SW 1271 (cell line): Measurements from ENCODE around the gene MSL3.

Experiments used
- DNase-seq, 2 experiments: peaks; one replicate each; lab custom pipeline; 2025; lab: John Stamatoyannopoulos, UW

Gene MSL3

DNA sequence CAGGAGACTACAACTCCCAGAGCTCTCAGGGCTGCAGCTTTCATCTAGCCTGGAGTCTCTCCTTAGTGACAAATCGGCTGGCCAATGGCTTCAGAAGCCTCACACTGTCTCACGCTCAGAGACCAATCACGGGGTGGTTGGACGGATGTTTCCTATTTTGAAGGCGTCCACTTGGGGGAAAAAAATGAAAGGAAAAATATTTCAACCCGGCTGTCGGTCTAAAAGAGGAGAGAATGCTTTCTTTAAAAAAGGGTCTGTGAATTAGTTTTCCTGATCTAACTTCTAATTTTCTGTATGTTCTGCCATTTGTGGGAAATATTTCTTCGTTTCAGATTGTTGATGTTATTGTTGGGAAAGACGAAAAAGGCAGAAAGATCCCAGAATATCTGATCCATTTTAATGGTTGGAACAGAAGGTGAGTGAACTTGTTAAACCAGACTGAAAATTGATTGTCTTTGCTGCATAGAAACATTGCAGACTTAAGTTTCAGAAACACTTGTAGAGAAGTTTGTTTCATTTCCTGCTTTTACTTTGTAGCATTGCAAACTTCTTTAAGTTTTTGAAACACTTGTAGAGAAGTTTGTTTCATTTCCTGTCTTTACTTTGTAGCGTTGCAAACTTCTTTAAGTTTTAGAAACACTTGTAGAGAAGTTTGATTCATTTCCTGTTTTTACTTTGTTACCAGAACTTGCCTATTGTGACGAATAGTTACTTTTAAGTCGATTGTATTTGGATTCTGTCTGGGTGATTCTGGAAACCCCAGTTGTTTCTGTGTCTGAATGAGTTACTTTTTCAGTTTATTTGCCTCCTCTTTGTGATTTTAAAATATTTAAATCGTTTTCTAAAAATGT, 1.6 kb downstream of the MSL3 start:
- DNase-seq: peak; percentile 8 to 75

GRCh38 chrX:11760958-11761357, 2.9 kb downstream of the MSL3 start:
- no peak for DNase-seq

DNA sequence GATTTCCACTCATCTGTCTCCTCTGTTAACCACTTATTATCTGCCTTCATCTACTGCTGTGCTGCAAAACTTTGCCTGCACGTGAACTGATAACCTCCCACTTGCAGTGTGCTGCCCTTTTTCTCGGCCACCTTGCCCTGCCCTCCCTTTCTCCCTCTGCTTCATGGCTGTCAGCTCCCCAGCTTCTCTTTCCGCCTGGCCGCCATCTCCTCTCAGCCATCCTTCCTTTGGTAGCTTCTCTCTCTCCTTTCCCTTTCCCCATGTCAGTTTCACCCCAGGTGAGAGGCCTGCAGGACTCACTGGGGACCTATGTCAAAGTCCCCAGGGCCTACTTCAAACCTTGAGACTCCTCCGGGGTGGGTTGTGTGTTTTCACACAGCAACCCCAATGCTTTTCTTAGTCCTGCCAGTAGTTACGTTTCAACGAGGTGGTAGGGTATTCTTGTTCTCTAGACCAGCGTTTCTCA, 6.6 kb downstream of the MSL3 start:
- DNase-seq: no peak

- no peak for DNase-seq
These were observed 7.4 kb downstream of the MSL3 start for GRCh38 chrX:11765449-11765848.

DNA sequence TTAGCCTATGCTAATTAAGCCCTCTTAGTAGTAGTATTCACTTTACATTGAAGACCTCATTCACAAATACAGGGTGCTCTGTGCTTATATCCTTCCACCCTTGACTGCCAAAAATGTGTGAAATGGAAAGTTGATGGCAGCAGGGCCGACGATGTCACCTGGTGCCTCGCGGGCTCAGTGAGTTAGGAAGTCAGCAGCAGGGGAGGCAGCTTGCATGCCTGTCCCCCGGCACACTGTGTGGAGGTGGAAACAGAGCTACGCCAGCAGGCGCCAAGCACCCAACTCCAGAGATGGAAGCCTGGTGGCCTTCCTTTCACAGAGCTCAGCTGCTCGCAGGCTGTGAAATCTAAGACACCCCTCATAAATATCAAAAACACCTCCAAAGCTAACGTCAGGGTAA, 8.4 kb downstream of the MSL3 start:
- no peak for DNase-seq

DNA sequence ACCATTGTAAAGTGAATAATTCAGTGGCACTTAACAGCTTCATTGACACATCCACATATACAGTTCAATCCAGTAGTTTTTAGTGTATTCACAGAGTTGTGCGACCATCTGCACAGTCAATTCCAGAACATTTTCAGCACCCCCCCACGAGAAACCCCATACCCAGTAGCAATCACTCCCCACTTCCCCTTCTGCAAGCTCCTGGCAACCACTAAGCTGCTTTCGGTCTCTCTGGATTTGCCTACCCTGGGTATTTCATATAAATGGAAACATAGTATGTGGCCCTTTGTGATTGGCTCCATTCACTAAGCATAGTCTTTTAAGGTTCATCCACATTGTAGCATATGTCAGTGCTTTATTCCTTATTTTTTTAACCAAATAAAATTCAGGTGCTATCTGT, 10.0 kb downstream of the MSL3 start:
- DNase-seq: no peak

- DNase-seq: peak in 1 of 2 experiments; percentile 39
These were observed 12.3 kb downstream of the MSL3 start for GRCh38 chrX:11770320-11770719.

DNA sequence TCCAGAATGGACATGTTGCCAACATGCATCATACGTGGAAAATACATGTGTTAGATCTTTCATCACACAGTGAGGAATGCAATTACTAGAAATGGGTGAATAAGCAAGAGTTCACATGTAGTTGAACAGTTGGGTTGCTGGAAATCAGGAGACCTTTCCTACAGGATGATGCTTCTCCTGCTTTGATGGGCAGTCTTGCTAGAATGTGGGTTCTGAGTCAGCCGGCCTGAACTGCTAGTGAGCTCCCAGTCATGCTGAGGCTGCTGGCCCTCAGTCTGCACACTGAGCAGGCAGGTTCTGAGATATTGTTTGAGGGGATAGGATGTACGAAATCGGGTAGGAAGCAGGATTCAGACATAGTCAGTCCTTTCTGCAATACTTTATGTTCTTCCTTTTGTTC, 20.2 kb downstream of the MSL3 start:
- no peak for DNase-seq

- DNase-seq: no peak
These were observed 23.1 kb downstream of the MSL3 start for GRCh38 chrX:11781133-11781532.

GRCh38 chrX:11781734-11782370, 23.8 kb downstream of the MSL3 start:
- no peak for DNase-seq

GRCh38 chrX:11784543-11784942, 26.5 kb downstream of the MSL3 start:
- no peak for DNase-seq

DNA sequence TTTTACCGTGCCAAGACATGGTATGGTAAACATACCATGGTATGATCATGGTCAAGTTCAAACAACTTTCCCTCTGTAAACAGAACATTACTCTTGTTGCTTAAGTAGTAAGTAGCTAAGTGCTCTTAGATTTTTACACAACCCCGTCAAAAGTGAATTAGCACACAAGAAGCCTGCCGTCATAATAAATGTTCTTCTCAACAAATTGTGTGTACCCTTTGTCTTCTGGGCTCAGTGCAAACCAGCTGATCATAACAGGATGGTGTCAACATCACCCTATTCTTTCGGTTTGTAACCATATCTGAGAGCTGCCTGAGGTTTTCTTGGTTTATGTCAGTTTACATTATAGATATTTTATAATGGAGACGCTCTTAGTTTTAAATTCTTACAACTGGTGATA, 28.8 kb downstream of the MSL3 start:
- no peak for DNase-seq

DNA sequence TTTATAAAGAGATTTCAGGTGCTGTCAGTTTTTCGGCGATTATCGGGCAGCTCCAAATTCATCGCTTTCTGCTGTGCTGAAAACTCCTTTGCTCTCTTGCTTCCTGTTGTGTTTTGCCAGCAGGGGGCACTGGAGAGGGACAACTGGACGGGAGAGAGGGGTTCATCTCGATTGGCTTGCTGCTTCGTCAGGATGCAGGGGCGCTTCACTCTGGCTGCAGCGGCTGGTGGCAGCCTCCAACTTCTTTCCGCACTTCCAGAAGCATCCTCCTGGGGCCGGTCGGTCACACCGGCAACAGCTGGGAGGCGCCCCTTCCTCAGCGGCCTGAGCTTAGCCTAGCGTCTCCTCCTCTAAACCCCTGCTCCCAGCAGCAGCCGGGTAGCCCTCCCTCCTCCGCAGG, 29.5 kb downstream of the MSL3 start:
- DNase-seq: no peak

GRCh38 chrX:11789809-11790208, 31.8 kb downstream of the MSL3 start:
- no peak for DNase-seq

DNA sequence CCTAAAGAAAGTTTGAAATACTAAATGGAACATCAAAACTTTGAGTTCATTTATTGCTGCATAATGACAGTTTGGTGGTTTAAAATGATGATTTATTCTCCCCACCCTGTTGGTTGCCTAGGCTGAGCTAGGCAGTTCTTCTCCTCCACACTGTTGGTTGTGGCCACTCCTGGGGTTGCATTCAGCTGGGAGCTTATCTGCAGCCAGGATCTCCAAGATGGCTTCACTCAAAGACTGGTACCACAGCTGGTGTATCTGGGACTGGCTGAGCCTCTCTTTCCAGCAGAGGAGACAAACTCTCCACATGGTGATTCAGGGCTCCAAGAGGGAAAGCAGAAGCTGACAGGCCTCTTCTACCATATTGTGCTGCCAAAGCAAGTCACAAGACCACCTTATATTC, 33.1 kb downstream of the MSL3 start:
- no peak for DNase-seq

GRCh38 chrX:11791537-11791936, 33.5 kb downstream of the MSL3 start:
- DNase-seq: no peak

DNA sequence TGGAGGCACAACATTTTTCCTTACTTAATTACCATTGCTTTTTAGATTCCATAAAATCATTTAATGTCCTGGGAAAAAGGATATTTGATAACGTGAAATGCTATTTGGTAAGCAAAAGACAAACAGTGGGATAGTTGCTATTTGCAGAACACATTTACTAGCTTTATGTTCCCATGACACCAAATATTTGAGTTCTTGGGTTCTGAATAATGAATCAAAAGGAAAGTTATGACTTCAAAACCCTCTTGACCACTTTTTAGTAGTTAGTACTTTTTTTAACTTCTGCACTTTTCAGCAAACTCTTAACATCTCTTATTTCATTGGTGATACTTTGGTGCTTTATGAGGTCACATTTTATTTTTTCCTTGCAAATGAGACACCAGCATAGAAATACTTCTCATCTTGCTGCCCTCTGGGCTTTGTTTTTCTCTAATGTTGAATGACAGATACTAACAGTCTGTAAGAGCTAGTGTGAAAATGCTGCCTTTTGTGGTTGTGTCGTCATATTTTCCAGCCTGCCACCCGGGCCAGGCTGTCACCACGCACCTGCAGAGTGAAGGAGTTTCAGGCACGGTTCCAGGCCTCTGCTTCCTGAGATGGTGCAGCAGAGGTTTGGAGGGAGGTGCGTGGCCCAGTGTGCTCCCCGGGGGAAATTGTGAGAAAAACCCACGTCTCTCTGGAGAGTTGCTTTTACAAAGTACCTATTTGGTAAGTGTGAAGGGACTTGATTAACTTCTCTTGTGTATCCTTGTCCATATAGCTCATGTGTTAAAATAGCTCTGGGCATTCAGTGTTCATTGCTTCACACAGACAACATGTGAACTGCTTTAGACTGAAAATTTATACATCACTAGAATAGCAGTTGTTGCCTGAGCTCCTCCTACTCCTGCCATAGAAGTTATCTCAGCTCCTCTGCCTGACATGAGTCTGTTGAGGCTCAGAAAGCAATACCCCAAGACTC, 34.7 kb downstream of the MSL3 start:
- DNase-seq: no peak

- no peak for DNase-seq
These were observed 35.7 kb downstream of the MSL3 start for GRCh38 chrX:11793734-11794133.

DNA sequence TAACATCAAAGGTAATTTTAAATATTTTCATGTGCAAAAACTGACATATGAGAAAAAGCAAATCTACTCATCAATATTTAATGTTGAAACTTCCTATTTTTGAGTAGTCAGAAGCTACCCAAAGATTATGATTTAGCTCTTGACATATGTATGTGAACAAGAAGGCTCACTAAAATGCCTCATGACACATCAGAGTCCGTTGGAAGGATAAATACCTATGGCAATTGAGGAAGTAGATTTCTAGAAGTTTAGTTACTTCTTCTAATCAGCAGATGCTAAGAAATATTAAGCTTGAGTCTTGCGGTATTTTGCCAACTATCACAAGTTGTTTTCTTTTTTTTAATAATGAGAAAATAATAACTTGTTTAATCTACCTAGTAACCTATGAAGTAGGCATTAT, 55.3 kb downstream of the MSL3 start:
- DNase-seq: no peak
